NB4 (cell line): ENCODE data around the gene MROH8.

Source experiments
- DNase-seq: peaks from one replicate; pipeline ENCODE4 v3.0.0; 2010; ENCODE audit warnings: low read depth
- H3K4me3 ChIP-seq: one replicate; pipeline ENCODE4 v1.5.1; 2011; ENCODE audit warnings: mild to moderate bottlenecking, low read depth, low read length, moderate library complexity
- MYC ChIP-seq: IDR thresholded peaks from 2 replicates; pipeline ENCODE4 v1.6.1; 2011; ENCODE audit warnings: low read depth, low read length
- POLR2A ChIP-seq: IDR thresholded peaks from 2 replicates; pipeline ENCODE4 v1.6.1; 2011; ENCODE audit warnings: mild to moderate bottlenecking; ENCODE audit not compliant: insufficient read length; ENCODE audit errors: extremely low read depth
- TF ChIP-seq, protein P1 (sequence below): IDR thresholded peaks from 2 replicates; pipeline ENCODE4 v1.6.1; 2011; ENCODE audit warnings: low read depth, low read length
- TF ChIP-seq, protein P2 (sequence below): IDR thresholded peaks from one replicate; pipeline ENCODE4 v1.5.1; 2012; ENCODE audit warnings: low read depth, low read length

MROH8 gene

DNA sequence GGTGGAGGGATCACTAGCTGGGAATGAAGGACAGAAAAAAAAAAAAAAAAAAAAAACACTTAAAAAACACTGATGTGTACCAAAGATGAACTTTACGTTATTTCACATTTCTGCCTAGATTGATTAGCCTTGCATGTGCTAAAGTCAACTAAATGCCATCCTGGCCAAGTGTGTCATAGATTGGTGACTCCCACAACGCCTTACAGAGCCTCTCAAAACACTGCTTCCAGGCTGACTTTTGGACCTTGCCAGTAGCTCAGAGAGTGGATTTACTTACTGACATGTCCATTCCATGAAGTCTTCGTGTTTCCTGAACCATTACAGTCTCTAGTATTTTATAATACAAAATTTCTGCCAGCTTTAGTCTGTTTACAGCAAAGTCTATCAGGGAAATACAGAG, 124.1 kb downstream of the MROH8 start:
- TF ChIP-seq POLR2A (no peak), MYC (no peak)
- TF ChIP-seq, protein P1, sequence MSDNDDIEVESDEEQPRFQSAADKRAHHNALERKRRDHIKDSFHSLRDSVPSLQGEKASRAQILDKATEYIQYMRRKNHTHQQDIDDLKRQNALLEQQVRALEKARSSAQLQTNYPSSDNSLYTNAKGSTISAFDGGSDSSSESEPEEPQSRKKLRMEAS: no peak
- TF ChIP-seq, protein P2, sequence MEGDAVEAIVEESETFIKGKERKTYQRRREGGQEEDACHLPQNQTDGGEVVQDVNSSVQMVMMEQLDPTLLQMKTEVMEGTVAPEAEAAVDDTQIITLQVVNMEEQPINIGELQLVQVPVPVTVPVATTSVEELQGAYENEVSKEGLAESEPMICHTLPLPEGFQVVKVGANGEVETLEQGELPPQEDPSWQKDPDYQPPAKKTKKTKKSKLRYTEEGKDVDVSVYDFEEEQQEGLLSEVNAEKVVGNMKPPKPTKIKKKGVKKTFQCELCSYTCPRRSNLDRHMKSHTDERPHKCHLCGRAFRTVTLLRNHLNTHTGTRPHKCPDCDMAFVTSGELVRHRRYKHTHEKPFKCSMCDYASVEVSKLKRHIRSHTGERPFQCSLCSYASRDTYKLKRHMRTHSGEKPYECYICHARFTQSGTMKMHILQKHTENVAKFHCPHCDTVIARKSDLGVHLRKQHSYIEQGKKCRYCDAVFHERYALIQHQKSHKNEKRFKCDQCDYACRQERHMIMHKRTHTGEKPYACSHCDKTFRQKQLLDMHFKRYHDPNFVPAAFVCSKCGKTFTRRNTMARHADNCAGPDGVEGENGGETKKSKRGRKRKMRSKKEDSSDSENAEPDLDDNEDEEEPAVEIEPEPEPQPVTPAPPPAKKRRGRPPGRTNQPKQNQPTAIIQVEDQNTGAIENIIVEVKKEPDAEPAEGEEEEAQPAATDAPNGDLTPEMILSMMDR: no peak
- DNase-seq: no peak
- no peak overlapping the region for H3K4me3 ChIP-seq

DNA sequence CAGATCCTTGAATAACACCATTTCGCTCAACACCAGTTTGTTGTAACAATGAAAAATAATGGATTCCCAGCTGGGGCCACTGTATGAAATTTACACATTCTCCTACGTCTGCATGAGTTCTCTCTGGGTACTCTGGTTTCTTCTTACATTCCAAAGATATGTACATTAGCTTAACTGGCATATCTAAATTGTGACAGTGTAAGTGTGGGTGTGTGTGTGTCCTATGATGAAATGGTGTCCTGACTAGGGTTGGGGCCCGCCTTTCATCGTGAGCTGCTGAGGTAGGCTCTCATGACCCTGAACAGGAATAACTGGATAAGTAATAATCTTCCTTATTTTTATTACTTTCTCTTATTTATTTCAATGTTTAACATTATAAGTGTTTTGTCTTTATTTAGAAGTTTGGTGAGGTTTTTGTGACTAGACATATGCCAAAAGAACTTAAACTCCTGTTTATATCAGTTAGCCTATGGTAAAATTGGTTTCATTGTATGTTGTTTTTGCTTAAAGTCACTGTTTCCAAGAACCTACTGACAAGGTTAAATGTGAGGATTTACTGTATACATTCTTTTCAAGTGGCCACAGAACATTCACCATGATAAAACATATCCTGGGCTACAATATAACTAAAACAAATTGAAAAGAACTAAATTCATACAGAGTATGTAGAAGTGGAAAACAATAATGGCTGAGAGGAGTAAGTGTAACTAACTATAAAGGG, 126.0 kb downstream of the MROH8 start:
- H3K4me3 ChIP-seq: no peak overlapping the region
- no peak for TF ChIP-seq MYC
- TF ChIP-seq, protein P2: no peak
- TF ChIP-seq POLR2A: no peak
- TF ChIP-seq, protein P1: no peak
- no peak for DNase-seq
